Hematopoietic multipotent progenitor cell (in vitro differentiated cells): Measurements from ENCODE around the gene PTPRM. TPM values are rescaled to one million over a fixed set of nuclear protein-coding genes. Genes with fewer than 3 reads are reported as not detected.

Source experiments
- DNase-seq, 3 donors: peaks; one replicate each; pipeline ENCODE4 v3.0.0-alpha.2; 2011 to 2015; ENCODE audit warnings: low read depth in 2 of 3, low spot score in 2 of 3
- total RNA-seq: library from RNA; depleted of rRNA; stranded (reverse); fragments of >200 nt; gene quantifications from one replicate; pipeline ENCODE4 v1.2.3, GENCODE V29; 2012

PTPRM gene
- total RNA-seq, 1 donor = 18.0 TPM

- no peak for DNase-seq
Observed at GRCh38 chr18:8366070-8366469, 799.0 kb downstream of the PTPRM start.

GRCh38 chr18:8366656-8367055 lies 799.5 kb downstream of the PTPRM start:
- DNase-seq = no peak

- peak in 2 of 3 donors; percentile 34 to 59 for DNase-seq
Observed at GRCh38 chr18:8367217-8367988, 800.3 kb downstream of the PTPRM start.

- DNase-seq = no peak
Observed at GRCh38 chr18:8368512-8369217, 801.5 kb downstream of the PTPRM start.

GRCh38 chr18:8373486-8373885 lies 806.4 kb downstream of the PTPRM start:
- no peak for DNase-seq

- DNase-seq = no peak
Observed at GRCh38 chr18:8374676-8375075, 807.6 kb downstream of the PTPRM start.

- DNase-seq = no peak
Observed at GRCh38 chr18:8375249-8375648, 808.1 kb downstream of the PTPRM start.

GRCh38 chr18:8376113-8376512 lies 809.0 kb downstream of the PTPRM start:
- DNase-seq = no peak

- DNase-seq = no peak
Observed at GRCh38 chr18:8379187-8379941, 812.2 kb downstream of the PTPRM start.

- no peak for DNase-seq
Observed at GRCh38 chr18:8380006-8380405, 812.9 kb downstream of the PTPRM start.

- DNase-seq = no peak
Observed at GRCh38 chr18:8380926-8381325, 813.8 kb downstream of the PTPRM start.

- no peak for DNase-seq
Observed at GRCh38 chr18:8381821-8382459, 814.8 kb downstream of the PTPRM start.

GRCh38 chr18:8385400-8385799 lies 818.3 kb downstream of the PTPRM start:
- DNase-seq = no peak

- DNase-seq = no peak
Observed at GRCh38 chr18:8386669-8387380, 819.7 kb downstream of the PTPRM start.

- DNase-seq = peak in 2 of 3 donors; percentile 42 to 75
Observed at GRCh38 chr18:8389391-8390340, 822.5 kb downstream of the PTPRM start.

GRCh38 chr18:8391068-8391467 lies 824.0 kb downstream of the PTPRM start:
- DNase-seq = no peak

- DNase-seq = no peak
Observed at GRCh38 chr18:8396254-8396653, 829.1 kb downstream of the PTPRM start.

- no peak for DNase-seq
Observed at GRCh38 chr18:8397034-8397433, 829.9 kb downstream of the PTPRM start.

GRCh38 chr18:8399138-8399537 lies 832.0 kb downstream of the PTPRM start:
- DNase-seq = no peak
